ENCODE results near the gene JDP2.

DNA sequence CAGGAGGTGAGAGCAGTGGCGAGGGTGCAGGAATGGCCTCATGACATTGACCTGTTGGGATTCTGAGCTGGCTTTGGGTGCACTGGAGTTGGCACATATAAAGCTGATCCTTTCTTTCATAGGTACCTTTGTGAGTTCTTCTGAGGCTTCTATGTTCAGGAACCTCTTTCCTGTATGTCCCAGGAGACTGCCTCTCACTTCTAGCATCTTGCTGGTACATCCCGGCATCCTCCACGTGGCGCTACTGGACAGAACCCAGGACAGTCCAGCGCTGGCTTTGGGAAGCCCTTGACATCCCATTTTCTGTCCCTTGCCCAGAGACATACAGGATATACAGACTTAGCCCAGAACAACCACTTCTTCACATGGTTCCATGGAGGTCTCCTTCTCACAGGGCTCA is 50.1 kb downstream of the JDP2 start:
- TF ChIP-seq, protein P1, sequence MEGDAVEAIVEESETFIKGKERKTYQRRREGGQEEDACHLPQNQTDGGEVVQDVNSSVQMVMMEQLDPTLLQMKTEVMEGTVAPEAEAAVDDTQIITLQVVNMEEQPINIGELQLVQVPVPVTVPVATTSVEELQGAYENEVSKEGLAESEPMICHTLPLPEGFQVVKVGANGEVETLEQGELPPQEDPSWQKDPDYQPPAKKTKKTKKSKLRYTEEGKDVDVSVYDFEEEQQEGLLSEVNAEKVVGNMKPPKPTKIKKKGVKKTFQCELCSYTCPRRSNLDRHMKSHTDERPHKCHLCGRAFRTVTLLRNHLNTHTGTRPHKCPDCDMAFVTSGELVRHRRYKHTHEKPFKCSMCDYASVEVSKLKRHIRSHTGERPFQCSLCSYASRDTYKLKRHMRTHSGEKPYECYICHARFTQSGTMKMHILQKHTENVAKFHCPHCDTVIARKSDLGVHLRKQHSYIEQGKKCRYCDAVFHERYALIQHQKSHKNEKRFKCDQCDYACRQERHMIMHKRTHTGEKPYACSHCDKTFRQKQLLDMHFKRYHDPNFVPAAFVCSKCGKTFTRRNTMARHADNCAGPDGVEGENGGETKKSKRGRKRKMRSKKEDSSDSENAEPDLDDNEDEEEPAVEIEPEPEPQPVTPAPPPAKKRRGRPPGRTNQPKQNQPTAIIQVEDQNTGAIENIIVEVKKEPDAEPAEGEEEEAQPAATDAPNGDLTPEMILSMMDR (IDR thresholded peaks at IDR 0.05) = no peak
- no peak for TF ChIP-seq EZH2 (IDR thresholded peaks at IDR 0.05; ENCODE audit: borderline replicate concordance, insufficient read depth, low read depth, low read length, poor library complexity, severe bottlenecking)

All from B cell (primary cell).